ENCODE data around the gene ZSCAN22.

- TF ChIP-seq POLR2AphosphoS5 (IDR thresholded peaks at IDR 0.05), result no peak
- TF ChIP-seq EP300 (IDR thresholded peaks at IDR 0.05), result no peak
- no peak for TF ChIP-seq CTCF (IDR thresholded peaks at IDR 0.05)
Observed at GRCh38 chr19:58336820-58337219, 10.0 kb downstream of the ZSCAN22 start.
